ENCODE data around the gene TANGO6.
A peak's percentile ranks its signal among the peaks of the same experiment; 100 is the strongest.
"Not testable (repeated sequence)": the region's sequence is repeated elsewhere in the genome, so short reads cannot be mapped to it uniquely, and the experiment has no call there.

Gene TANGO6

GRCh38 chr16:69056421-69056820 is 213.1 kb downstream of the TANGO6 start:
- no peak for DNase-seq (ENCODE audit: low read depth in 3 of 3)

DNA sequence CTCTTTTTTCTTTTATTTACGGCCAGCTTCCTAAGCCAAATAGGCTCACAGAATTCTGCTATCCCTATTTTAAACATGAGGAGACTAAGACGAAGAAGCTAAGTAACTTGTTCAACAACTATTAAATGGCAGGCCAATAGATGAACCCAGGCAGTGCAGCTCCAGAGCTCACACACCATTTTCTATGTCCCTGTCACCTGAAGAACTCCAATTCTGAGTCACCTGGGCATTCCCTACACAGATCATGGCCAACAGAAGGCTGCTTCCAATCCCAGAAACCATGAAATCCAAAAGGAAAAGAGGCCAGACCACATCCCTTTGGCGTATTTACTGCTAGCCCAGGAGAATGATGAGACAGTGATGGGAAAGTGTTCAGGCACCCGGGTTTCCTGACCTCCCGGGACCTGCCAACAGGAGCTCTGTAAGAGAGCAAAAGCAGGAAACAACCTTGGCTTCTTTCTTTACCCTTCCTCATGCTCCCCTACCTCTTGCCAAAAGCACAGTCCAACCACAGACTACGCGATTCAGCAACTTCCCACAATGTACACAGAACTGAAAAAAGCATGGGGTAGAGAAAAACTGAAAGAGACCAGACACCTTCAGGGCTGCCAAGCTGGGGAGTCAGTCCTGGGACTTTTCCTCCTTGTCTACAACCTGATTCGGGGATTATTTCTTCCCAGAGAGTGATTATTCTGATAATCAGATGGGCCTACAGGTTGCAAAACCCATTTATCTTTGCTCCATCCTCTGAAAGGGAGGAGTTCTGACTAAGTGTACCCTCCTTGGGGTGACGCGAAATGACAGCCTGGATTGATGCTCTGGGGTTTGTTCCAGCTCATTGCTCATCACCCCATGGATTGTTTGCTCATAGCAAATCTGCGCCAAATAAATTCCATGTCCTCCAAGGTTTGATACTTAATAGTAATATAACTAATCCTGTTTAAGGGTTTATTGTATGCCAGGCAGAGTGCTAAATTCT is 214.4 kb downstream of the TANGO6 start:
- DNase-seq (ENCODE audit: low read depth in 3 of 3), result no peak

DNA sequence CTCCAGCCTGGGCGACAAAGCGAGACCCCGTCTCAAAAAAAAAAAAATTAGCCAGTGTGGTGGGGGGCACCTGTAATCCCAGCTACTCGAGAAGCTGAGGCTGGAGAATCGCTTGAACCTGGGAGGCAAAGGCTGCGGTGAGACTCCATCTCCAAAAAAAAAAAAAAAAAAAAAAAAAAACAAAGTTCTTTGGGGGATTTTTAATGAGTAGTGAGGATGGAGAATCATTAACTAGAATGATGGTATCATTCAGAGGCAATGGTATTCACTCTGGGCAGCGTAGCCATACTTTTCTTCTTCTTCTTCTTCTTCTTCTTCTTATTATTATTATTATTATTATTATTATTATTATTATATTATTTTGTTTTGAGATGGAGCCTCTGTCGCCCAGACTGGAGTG is 220.2 kb downstream of the TANGO6 start:
- not testable (repeated sequence) for DNase-seq (ENCODE audit: low read depth in 3 of 3)

DNA sequence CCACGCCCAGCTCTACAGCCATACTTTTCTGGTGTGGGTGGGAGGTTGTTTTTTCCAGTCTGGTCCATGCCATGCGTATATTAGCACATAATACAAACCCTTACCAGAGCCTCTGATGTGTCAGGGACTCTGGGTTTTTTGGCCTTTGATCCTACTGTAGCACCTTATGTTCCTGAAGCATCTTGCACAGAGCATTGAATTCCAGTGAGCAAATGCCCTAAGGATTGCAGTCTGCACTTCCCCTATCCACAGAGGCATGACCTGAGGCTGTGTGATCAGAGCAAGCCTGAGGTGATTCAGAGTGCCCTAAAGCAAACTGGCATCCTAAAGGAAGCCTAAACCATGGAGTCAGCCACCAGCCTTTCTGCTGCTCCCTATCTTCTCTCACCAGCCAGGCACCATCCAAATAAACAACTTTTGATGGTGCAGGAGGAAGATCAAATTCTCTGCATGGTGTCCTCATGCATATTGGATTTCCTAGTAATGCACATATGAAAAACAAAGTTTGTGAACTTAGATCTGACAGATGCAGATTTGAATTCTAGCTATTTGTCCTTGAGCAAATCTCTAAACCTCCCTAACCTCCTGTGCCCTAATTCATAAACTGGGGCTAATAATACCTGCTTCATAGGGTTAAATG is 220.9 kb downstream of the TANGO6 start:
- DNase-seq (ENCODE audit: low read depth in 3 of 3), result no peak

DNA sequence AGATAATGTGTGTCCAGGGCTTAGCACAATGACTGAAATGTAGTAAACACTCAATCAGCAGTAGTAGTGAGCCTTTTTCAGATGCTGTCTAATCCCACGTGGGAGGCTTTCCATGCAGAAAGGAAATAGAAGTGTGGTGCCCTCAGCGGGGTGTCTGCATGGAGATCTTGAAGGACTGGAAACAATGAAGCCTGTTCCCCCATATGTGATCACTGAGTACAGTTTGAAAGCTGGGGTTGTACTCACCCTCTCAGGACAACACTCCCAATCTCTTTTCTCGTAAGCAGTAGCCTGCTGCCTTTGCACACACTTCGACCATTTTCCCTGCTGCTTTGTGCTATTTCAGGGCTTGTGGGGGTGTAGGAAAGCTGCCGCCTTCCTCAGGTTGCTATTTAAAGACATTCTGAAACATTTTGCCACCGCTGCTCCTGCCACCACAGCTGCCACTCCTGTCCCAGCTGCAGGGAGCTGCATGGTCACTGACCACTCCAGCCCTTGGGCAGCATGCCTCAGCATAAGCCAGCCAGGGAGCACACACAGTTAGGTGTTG is 221.5 kb downstream of the TANGO6 start:
- DNase-seq (ENCODE audit: low read depth in 3 of 3), result no peak

GRCh38 chr16:69069504-69069903 is 226.2 kb downstream of the TANGO6 start:
- DNase-seq (ENCODE audit: low read depth in 3 of 3), result no peak

DNA sequence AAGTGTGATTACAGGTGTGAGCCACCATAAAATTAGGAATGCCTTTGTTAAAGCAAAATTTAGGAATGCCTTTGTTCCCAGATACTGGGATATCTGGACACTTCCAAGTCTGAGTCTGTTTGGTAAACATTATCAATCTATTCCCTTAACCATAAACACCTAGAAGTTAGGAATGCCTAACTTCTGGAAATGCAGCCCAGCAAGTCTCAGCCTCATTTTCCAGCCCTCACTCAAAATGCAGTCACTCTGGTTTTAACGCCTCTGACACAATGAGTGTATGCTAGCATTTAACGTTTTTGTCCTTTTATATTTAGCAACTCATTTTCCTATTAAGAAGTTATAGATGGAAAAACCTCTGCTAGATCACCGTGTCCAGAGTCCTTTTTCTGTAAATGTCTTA is 227.7 kb downstream of the TANGO6 start:
- DNase-seq (ENCODE audit: low read depth in 3 of 3), result no peak

- no peak for DNase-seq (ENCODE audit: low read depth in 3 of 3)
These were observed 229.3 kb downstream of the TANGO6 start for GRCh38 chr16:69072640-69072974.

GRCh38 chr16:69073181-69073702 is 229.9 kb downstream of the TANGO6 start:
- no peak for DNase-seq (ENCODE audit: low read depth in 3 of 3)

DNA sequence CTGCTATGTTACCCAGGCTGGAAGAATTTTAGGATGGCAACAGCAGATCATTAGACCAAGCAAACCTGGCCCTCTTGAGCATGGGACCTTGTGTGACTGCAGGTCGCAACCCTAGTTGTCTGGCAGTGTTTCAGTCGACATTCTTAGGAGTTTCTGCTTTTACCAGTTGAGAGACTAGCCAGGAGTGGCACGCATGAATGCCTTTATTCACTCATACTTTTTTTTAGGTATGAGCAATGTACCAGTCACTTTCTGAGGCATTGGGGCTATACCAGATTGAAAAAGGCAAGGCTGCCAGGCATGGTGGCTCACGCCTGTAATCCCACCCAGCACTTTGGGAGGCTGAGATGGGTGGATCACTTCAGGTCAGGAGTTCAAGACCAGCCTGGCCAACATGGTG is 233.9 kb downstream of the TANGO6 start:
- no peak for DNase-seq (ENCODE audit: low read depth in 3 of 3)

GRCh38 chr16:69078073-69078472 is 234.7 kb downstream of the TANGO6 start:
- no peak for DNase-seq (ENCODE audit: low read depth in 3 of 3)

DNA sequence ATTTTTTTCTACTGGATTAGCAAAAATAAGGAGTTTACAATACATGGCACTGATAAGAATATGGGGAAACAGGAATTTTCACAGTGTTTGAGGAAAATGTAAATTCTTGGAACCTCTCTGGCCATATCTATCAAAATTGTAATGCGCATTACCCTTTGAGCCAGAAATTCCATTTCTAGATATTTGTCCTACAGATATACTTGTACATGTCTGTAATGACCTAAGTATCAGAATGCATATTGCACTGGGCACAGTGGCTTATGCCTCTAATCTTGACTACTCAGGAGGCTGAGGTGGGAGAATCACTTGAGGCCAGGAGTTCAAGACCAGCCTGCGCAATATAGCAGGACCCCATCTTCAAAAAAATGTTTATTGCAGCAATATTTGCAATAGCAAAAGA is 236.4 kb downstream of the TANGO6 start:
- DNase-seq (ENCODE audit: low read depth in 3 of 3), result no peak

GRCh38 chr16:69083306-69083941 is 240.1 kb downstream of the TANGO6 start:
- DNase-seq (ENCODE audit: low read depth in 3 of 3), result no peak

DNA sequence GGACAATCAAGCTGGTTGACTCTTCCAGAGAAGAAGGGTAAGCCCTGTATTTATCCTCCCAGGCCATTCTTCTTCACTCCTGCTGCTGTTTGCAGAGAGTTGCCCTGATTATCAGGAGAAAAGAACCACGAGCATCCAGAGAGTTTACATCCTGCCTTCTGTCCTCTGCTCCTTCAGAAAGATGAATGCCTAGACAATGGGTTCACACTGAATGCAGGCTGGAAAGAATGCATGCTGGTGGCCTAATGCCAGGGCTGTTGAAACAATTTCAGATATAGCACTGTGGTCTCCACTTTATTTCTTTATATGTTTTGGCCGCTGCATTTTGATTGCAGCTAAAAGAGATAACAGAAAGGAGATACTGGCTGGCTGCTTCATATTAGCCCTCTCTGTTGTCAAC is 241.0 kb downstream of the TANGO6 start:
- no peak for DNase-seq (ENCODE audit: low read depth in 3 of 3)

GRCh38 chr16:69085032-69085695 is 241.8 kb downstream of the TANGO6 start:
- no peak for DNase-seq (ENCODE audit: low read depth in 3 of 3)

- DNase-seq (ENCODE audit: low read depth in 3 of 3), result no peak
These were observed 243.8 kb downstream of the TANGO6 start for GRCh38 chr16:69087161-69087581.

DNA sequence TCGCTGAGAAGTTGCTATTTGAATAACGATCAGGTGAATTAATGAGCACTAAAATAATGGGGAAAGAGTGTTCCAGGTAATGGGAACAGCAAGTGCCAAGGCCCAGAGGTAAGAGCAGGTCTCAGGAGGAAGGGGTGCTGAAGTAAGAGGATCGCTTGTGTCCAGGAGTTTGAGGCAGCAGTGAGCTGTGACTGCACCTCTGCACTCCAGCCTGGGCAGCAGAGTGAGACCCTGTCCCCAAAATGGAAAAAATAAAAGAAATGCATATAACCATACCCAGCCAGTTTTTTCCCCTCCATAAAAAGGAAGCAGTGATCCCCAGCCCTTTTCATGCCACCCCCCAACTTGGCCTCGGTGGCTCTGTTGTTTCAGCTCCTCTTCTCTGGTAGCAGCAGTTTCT is 245.4 kb downstream of the TANGO6 start:
- no peak for DNase-seq (ENCODE audit: low read depth in 3 of 3)

DNA sequence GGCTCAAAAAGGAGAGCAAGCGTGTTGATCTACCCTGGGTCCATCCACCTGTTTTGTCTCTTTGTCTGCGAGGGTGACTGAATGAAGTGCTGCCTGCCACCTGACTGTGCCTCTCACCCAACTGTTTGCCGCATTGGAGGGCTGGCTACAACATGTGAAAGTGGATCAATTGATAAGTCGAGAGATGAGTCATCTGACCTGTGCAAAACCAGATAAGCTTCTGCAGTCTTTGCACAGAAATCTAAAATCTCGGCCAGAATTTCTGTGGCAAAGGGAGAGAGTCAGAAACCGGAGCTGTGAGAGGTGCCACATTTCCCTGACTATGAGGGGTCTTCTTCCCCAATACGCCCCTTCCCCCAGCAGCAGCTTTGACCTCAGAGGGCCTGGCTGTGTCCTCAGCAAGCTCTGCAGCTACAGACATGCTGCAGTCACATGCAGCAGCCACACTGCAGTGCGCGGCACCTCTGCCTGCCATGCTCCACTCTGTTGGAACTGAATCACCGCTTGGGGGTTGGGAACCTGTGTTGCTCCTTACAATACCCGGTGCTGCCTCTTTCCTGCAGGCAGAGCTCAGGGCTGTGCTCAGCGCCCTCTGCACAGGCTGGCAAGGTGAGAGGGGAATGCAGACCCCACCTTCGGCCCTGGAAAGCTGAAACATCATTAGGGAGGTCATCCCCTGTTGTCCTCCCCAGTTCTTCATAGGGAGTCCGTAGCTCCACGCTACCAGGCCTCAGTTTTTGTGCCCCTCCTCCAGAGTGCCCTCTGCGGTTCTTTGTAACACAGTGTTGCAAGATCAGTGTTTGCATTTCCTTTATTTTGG is 246.0 kb downstream of the TANGO6 start:
- peak in 1 of 3 experiments; percentile 24 for DNase-seq (ENCODE audit: low read depth in 3 of 3)

- DNase-seq (ENCODE audit: low read depth in 3 of 3), result no peak
These were observed 250.6 kb downstream of the TANGO6 start for GRCh38 chr16:69093974-69094373.

- no peak for DNase-seq (ENCODE audit: low read depth in 3 of 3)
These were observed 251.2 kb downstream of the TANGO6 start for GRCh38 chr16:69094501-69094900.

GRCh38 chr16:69095193-69095592 is 251.9 kb downstream of the TANGO6 start:
- no peak for DNase-seq (ENCODE audit: low read depth in 3 of 3)
